GM12874 (cell line): ENCODE measurements around the gene LMBRD2.

Experiments
- CTCF ChIP-seq: IDR thresholded peaks from 2 replicates; pipeline ENCODE4 v1.5.1; 2011; ENCODE audit warnings: low read depth, mild to moderate bottlenecking, control low read depth, low read length, moderate library complexity; ENCODE audit not compliant: insufficient read depth

Gene LMBRD2

GRCh38 chr5:36128795-36129194 is 22.9 kb downstream of the LMBRD2 start:
- no peak for TF ChIP-seq CTCF

- no peak for TF ChIP-seq CTCF
Observed at GRCh38 chr5:36125868-36126267, 25.8 kb downstream of the LMBRD2 start.

- TF ChIP-seq CTCF, result no peak
Observed at GRCh38 chr5:36111238-36111637, 40.4 kb downstream of the LMBRD2 start.

- TF ChIP-seq CTCF, result no peak
Observed at GRCh38 chr5:36108758-36109460, 42.8 kb downstream of the LMBRD2 start.

GRCh38 chr5:36105819-36106218 is 45.9 kb downstream of the LMBRD2 start:
- TF ChIP-seq CTCF, result no peak

GRCh38 chr5:36099748-36100147 is 51.9 kb downstream of the LMBRD2 start:
- TF ChIP-seq CTCF, result no peak

- TF ChIP-seq CTCF, result no peak
Observed at GRCh38 chr5:36096486-36096885, 55.2 kb downstream of the LMBRD2 start.
